Ectodermal cell (in vitro differentiated cells): Measurements from ENCODE around the gene PCSK4.

ENCODE experiments used
- H3K27ac ChIP-seq: 2 replicates; pipeline ENCODE4 v1.7.0; 2013; ENCODE audit warnings: mild to moderate bottlenecking, low read depth, low read length; ENCODE audit not compliant: insufficient read depth, poor library complexity, severe bottlenecking
- H3K27me3 ChIP-seq: 2 replicates; pipeline ENCODE4 v1.7.0; 2013; ENCODE audit warnings: mild to moderate bottlenecking, low read length; ENCODE audit not compliant: insufficient read depth, control insufficient read depth, poor library complexity, severe bottlenecking
- H3K36me3 ChIP-seq: one replicate; pipeline ENCODE4 v1.7.0; 2013; ENCODE audit warnings: low read length; ENCODE audit not compliant: control insufficient read depth, insufficient read depth
- H3K4me1 ChIP-seq: one replicate; pipeline ENCODE4 v1.7.0; 2013; ENCODE audit warnings: low read length; ENCODE audit not compliant: control insufficient read depth, insufficient read depth
- H3K4me3 ChIP-seq: 2 replicates; pipeline ENCODE4 v1.7.0; 2013; ENCODE audit warnings: low read depth, low read length, control low read depth; ENCODE audit not compliant: insufficient read depth
- H3K9me3 ChIP-seq: 2 replicates; pipeline ENCODE4 v1.7.0; 2013; ENCODE audit warnings: mild to moderate bottlenecking, low read length, moderate library complexity; ENCODE audit not compliant: control insufficient read depth
- WGBS, 2 experiments: methylation state at CpG; one replicate each; pipeline ENCODE4 v1.1.7; 2013; ENCODE audit warnings: missing lambda C conversion rate in 2 of 2; 5-methylcytosine and 5-hydroxymethylcytosine counted together

PCSK4 gene

GRCh38 chr19:1512671-1513498 lies 22.7 kb upstream of the PCSK4 start, which contains the start of gene ADAMTSL5:
Gene ADAMTSL5 (minus strand): TSS chr19:1513019. CDS start chr19:1510943, 2,076 bp downstream.
- Histone ChIP-seq H3K27ac (no peak within 1 kb of the TSS), H3K27me3 (peaks cover 62% of the 10 kb centered on the region), H3K9me3 (no peaks in the 10 kb centered on the region), H3K4me3 (no peak within 1 kb of the TSS), H3K36me3 (no peaks in the 10 kb centered on the region), H3K4me1 (peaks cover 11% of the 10 kb centered on the region)
- WGBS, 2 experiments = 5 to 6% methylated on average over 77 to 78 of the region's 78 CpGs

- Histone ChIP-seq H3K4me3 (no peak overlapping the region), H3K9me3 (no peaks in the 10 kb centered on the region), H3K4me1 (peaks cover 11% of the 10 kb centered on the region), H3K27ac (no peak overlapping the region), H3K36me3 (no peaks in the 10 kb centered on the region), H3K27me3 (peaks cover 62% of the 10 kb centered on the region)
- 70 to 77% methylated on average over 22 of the region's 22 CpGs for WGBS, 2 experiments
Measured at GRCh38 chr19:1511318-1512317, 21.5 kb upstream of the PCSK4 start.

DNA sequence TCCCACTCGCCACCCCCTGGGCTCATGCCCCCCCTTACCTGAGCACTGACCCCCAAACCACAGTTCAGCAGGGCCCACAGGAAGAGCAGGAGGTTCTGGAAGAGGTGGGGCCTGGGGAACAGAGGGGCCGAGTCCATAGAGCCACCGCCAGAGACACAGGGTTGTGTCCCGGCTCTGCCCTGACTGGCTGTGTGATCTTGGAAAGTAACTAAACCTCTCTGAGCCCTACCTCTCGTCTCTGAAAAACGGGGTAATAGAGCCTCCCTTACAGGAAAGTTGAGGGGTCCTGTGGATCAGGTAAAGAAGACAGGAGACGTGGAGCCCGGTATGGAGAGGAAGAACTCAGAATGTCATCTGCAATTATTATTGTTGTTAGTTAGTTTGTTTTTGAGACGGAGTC lies 20.7 kb upstream of the PCSK4 start:
- H3K27me3 ChIP-seq = peaks cover 61% of the 10 kb centered on the region

GRCh38 chr19:1510442-1510806 lies 20.3 kb upstream of the PCSK4 start:
- Histone ChIP-seq H3K4me3 (no peak overlapping the region), H3K9me3 (no peaks in the 10 kb centered on the region), H3K27me3 (peaks cover 59% of the 10 kb centered on the region), H3K27ac (no peak overlapping the region), H3K4me1 (peaks cover 11% of the 10 kb centered on the region), H3K36me3 (no peaks in the 10 kb centered on the region)
- WGBS, 2 experiments = 26 to 29% methylated on average over 25 of the region's 25 CpGs

More for the DNA sequence above, 20.7 kb upstream of the PCSK4 start:
- Histone ChIP-seq H3K36me3 (no peaks in the 10 kb centered on the region), H3K9me3 (no peaks in the 10 kb centered on the region), H3K4me3 (no peak overlapping the region), H3K27ac (no peak overlapping the region), H3K4me1 (peaks cover 11% of the 10 kb centered on the region)
- WGBS, 2 experiments = 65 to 67% methylated on average over 9 of the region's 9 CpGs

DNA sequence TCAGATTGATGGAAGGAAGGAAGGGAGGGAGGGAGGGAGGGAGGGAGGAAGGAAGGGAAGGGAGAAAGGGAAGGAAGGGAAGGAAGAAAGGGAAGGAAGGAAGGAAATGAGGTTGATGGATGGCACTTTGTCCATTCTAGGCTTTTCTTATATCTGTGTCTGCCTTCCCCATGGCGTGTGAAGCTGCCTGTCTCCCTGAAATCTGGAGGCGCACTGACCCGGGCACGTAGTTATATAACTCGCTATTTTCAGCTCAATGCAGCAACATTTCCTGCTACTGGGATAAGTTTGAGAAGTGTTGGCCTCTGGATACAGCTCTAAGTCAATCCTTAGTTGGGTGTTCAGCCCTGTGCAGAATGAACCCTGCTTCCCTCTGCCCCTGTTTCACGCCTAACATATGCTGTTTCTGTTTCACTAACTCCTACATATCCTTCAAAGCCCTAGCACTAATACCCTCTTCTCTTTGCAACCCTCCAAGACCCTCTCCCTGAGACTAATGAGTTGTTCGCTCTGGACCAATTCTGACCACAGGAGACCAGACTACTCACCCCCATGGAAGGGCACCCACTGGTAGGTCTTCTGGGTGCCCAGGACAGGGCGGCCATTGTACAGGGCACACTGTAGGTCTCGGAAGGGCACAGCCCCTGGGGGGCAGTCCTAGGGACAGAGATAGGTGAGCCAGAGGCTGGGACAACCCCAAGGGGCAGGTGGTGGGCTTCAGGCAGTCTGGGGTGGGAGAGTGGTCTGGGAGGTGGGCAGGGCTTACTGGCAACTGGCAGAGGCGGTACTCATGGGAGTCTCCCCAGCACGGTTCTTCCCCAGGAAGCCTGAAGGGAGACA lies 19.7 kb upstream of the PCSK4 start:
- Histone ChIP-seq H3K27ac (no peak overlapping the region), H3K9me3 (no peaks in the 10 kb centered on the region), H3K36me3 (no peaks in the 10 kb centered on the region), H3K4me1 (peaks cover 11% of the 10 kb centered on the region), H3K4me3 (no peak overlapping the region), H3K27me3 (peaks cover 56% of the 10 kb centered on the region)
- 73 to 75% methylated on average over 11 of the region's 11 CpGs for WGBS, 2 experiments

DNA sequence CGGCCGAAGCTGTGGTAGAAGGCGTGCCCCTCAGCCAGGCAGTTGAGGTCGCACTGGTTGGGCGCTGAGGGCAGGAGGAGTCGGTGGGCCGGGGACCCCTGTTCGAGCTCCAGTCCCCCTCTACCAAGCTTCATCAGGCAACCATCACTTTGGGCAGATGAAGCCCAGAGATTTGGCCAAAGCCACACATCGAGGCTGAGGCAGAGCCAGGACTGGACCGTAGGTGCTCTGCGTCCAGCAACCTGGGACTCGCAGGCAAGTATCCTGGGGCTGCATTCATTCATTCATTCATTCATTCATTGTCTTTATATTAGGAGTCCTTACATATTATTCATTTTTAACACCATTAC lies 18.3 kb upstream of the PCSK4 start:
- Histone ChIP-seq H3K9me3 (no peaks in the 10 kb centered on the region), H3K27me3 (peaks cover 55% of the 10 kb centered on the region), H3K27ac (peak overlapping the region; percentile 26), H3K36me3 (no peaks in the 10 kb centered on the region), H3K4me1 (peaks cover 11% of the 10 kb centered on the region), H3K4me3 (peak overlapping the region; percentile 58)
- WGBS, 2 experiments = 36% methylated on average over 12 of the region's 12 CpGs

GRCh38 chr19:1507763-1508506 lies 17.8 kb upstream of the PCSK4 start:
- WGBS, 2 experiments = 2% methylated on average over 46 of the region's 46 CpGs
- H3K9me3 ChIP-seq = no peaks in the 10 kb centered on the region
- no peaks in the 10 kb centered on the region for H3K36me3 ChIP-seq
- H3K27ac ChIP-seq = peak overlapping the region; percentile 87
- peak overlapping the region; percentile 58 for H3K4me3 ChIP-seq
- peaks cover 11% of the 10 kb centered on the region for H3K4me1 ChIP-seq
- H3K27me3 ChIP-seq = peaks cover 55% of the 10 kb centered on the region

DNA sequence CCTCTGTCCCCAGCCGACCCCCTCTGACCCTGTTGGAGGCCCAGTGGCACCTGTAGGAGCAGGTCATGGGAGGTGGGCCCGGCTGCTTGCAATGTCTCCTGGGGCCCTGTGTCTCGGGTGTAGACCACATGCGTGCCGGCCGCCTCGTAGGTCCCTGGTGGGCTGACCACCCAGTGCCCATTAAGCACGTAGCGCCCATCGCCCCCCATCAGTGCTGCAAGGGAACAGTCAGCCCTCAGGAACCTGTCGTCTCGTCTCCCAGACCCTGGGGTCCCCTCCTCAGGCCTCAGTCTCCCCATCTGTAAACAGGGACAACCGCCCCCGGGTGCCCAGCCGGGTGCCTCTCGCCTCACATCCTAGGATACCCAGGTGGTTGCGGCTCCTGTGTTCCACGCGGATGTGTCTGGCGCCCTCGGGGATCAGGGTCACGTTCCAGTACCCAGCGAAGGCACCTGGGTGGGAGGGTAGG lies 17.1 kb upstream of the PCSK4 start:
- Histone ChIP-seq H3K36me3 (no peaks in the 10 kb centered on the region), H3K4me1 (peaks cover 11% of the 10 kb centered on the region), H3K9me3 (no peaks in the 10 kb centered on the region), H3K27me3 (peaks cover 53% of the 10 kb centered on the region), H3K4me3 (no peak overlapping the region), H3K27ac (no peak overlapping the region)
- 76 to 82% methylated on average over 23 of the region's 23 CpGs for WGBS, 2 experiments
